NCI-H345 treated with DMSO at 0.1 percent for 48 hours (cell line): ENCODE results near the gene IRAK1BP1.
A peak's percentile ranks its signal among the peaks of the same experiment; 100 is the strongest.
"Not testable (repeated sequence)": the region's sequence is repeated elsewhere in the genome, so short reads cannot be mapped to it uniquely, and the experiment has no call there.

Experiments used
- DNase-seq: peaks from one replicate; lab custom pipeline; 2025; ENCODE audit not compliant: unreplicated experiment; lab: John Stamatoyannopoulos, UW

IRAK1BP1 gene

GRCh38 chr6:78867370-78868040, at the start of gene IRAK1BP1:
Gene IRAK1BP1, plus strand, starts transcription at chr6:78867551. Its CDS starts 26 bp downstream, at chr6:78867577.
- DNase-seq: peak; percentile 86

GRCh38 chr6:78824045-78824444, 43.3 kb upstream of the IRAK1BP1 start:
- DNase-seq: no peak

GRCh38 chr6:78829407-78829806, 37.9 kb upstream of the IRAK1BP1 start:
- DNase-seq: no peak

- DNase-seq: no peak
Observed at GRCh38 chr6:78830805-78831204, 36.5 kb upstream of the IRAK1BP1 start.

- DNase-seq: no peak
Observed at GRCh38 chr6:78831492-78831891, 35.9 kb upstream of the IRAK1BP1 start.

- DNase-seq: no peak
Observed at GRCh38 chr6:78832091-78832808, 35.1 kb upstream of the IRAK1BP1 start.

GRCh38 chr6:78835817-78836216, 31.5 kb upstream of the IRAK1BP1 start:
- no peak for DNase-seq

GRCh38 chr6:78836598-78836997, 30.8 kb upstream of the IRAK1BP1 start:
- DNase-seq: no peak

- DNase-seq: no peak
Observed at GRCh38 chr6:78841111-78841510, 26.2 kb upstream of the IRAK1BP1 start.

GRCh38 chr6:78842953-78843352, 24.4 kb upstream of the IRAK1BP1 start:
- DNase-seq: no peak

GRCh38 chr6:78844899-78845298, 22.5 kb upstream of the IRAK1BP1 start:
- DNase-seq: no peak

GRCh38 chr6:78845567-78845966, 21.8 kb upstream of the IRAK1BP1 start:
- DNase-seq: no peak

GRCh38 chr6:78850621-78851020, 16.7 kb upstream of the IRAK1BP1 start:
- DNase-seq: no peak

GRCh38 chr6:78851156-78851555, 16.2 kb upstream of the IRAK1BP1 start:
- DNase-seq: no peak

GRCh38 chr6:78854546-78854945, 12.8 kb upstream of the IRAK1BP1 start:
- DNase-seq: no peak

GRCh38 chr6:78858339-78858938, 8.9 kb upstream of the IRAK1BP1 start:
- not testable (repeated sequence) for DNase-seq

- no peak for DNase-seq
Observed at GRCh38 chr6:78861509-78861908, 5.8 kb upstream of the IRAK1BP1 start.

- no peak for DNase-seq
Observed at GRCh38 chr6:78863576-78863975, 3.8 kb upstream of the IRAK1BP1 start.

- no peak for DNase-seq
Observed at GRCh38 chr6:78864957-78865356, 2.4 kb upstream of the IRAK1BP1 start.

GRCh38 chr6:78867020-78867369, 356 bp upstream of the IRAK1BP1 start:
- DNase-seq: no peak

- no peak for DNase-seq
Observed at GRCh38 chr6:78868116-78868515, 765 bp downstream of the IRAK1BP1 start.

GRCh38 chr6:78875505-78875904, 8.2 kb downstream of the IRAK1BP1 start:
- no peak for DNase-seq
